ENCODE data around the gene CREB3L2. TPM values are rescaled to one million over a fixed set of nuclear protein-coding genes. Genes with fewer than 3 reads are reported as not detected.

CREB3L2 gene
- total and polyA plus RNA-seq, 2 of the 13 experiments (the other 11 are each of a cell fraction or from before 2014, with no cell fraction given) = 22.1 to 41.1 TPM

GRCh38 chr7:137852108-137852507, 149.8 kb downstream of the CREB3L2 start:
- Histone ChIP-seq H3K79me2 (ENCODE audit: insufficient read depth, low read length) (no peaks in the 10 kb centered on the region), H2AFZ (ENCODE audit: low read length) (no peak overlapping the region), H3K4me3 (replicated peaks in 1 of 3; ENCODE audit: insufficient read depth in 1 of 3, low read depth in 2 of 3, low read length in 3 of 3) (no peak overlapping the region), H3K27ac (ENCODE audit: extremely low read length, insufficient read depth, low read length) (no peak overlapping the region), H3K9ac (ENCODE audit: insufficient read depth, low read depth, low read length) (no peak overlapping the region), H4K20me1 (ENCODE audit: insufficient read depth, low read length) (no peaks in the 10 kb centered on the region; the same call in 1 of the 2 replicates), H3K4me2 (ENCODE audit: low read depth, low read length) (no peak overlapping the region), H3K36me3 (replicated peaks in 1 of 2; ENCODE audit: control insufficient read depth in 1 of 2, insufficient read depth in 2 of 2, low read length in 2 of 2) (peaks cover 0 to 5% of the 10 kb centered on the region in 2 experiments; a peak in 1 of 5 replicates), H3K27me3 (ENCODE audit: control insufficient read depth in 1 of 2, insufficient read depth in 2 of 2, low read length in 2 of 2) (peaks cover 0 to 3% of the 10 kb centered on the region in 2 experiments; a peak in 1 of 5 replicates), H3K9me3 (ENCODE audit: low read length) (no peaks in the 10 kb centered on the region), H3K4me1 (ENCODE audit: insufficient read depth, low read length) (no peaks in the 10 kb centered on the region)
- DNase-seq (ENCODE audit: low spot score) (no peak), ATAC-seq (no peak), FAIRE-seq (no peak)
- intact Hi-C loops (cut with micrococcal nuclease; ENCODE audit: unreplicated experiment) = no loop called here
- in situ Hi-C loops (cut with HindIII; ENCODE audit: extremely low pct_ligation_motif_present, low pct_unique_long_range_greater_than_20kb) = no loop called here
- TF ChIP-seq POLR2AphosphoS5 (IDR thresholded peaks at IDR 0.05; ENCODE audit: low read depth, low read length) (peak; percentile 30; the same call in 1 of the 2 replicates), RBM22 (optimal IDR thresholded peaks at IDR 0.05; ENCODE audit: low read length) (peak; percentile 88), SRSF9 (IDR thresholded peaks at IDR 0.05; ENCODE audit: borderline replicate concordance, insufficient read depth, low read depth, low read length, poor library complexity, severe bottlenecking) (no peak)
- BruUV-seq (replicated peaks) = no TSS peak
- ChIA-PET POLR2A (no interaction called here), CTCF (ENCODE audit: low intra/inter-chr PET ratio, low total read pairs) (no interaction called here)

GRCh38 chr7:137850972-137851945, 150.6 kb downstream of the CREB3L2 start:
- no TSS peak for BruUV-seq (replicated peaks)

More at GRCh38 chr7:137850972-137851945, 150.6 kb downstream of the CREB3L2 start:
- Histone ChIP-seq H3K27ac (ENCODE audit: extremely low read length, insufficient read depth, low read length) (no peak overlapping the region), H3K4me2 (ENCODE audit: low read depth, low read length) (no peak overlapping the region), H3K36me3 (replicated peaks in 1 of 2; ENCODE audit: control insufficient read depth in 1 of 2, insufficient read depth in 2 of 2, low read length in 2 of 2) (peaks cover 0 to 5% of the 10 kb centered on the region in 2 experiments; a peak in 1 of 5 replicates), H3K4me1 (ENCODE audit: insufficient read depth, low read length) (no peaks in the 10 kb centered on the region), H3K4me3 (replicated peaks in 1 of 3; ENCODE audit: insufficient read depth in 1 of 3, low read depth in 2 of 3, low read length in 3 of 3) (no peak overlapping the region), H2AFZ (ENCODE audit: low read length) (no peak overlapping the region), H3K27me3 (ENCODE audit: control insufficient read depth in 1 of 2, insufficient read depth in 2 of 2, low read length in 2 of 2) (peaks cover under 1 to 6% of the 10 kb centered on the region in 2 experiments; a peak in 3 of 5 replicates), H4K20me1 (ENCODE audit: insufficient read depth, low read length) (no peaks in the 10 kb centered on the region; the same call in 1 of the 2 replicates), H3K9me3 (ENCODE audit: low read length) (no peaks in the 10 kb centered on the region), H3K79me2 (ENCODE audit: insufficient read depth, low read length) (no peaks in the 10 kb centered on the region), H3K9ac (ENCODE audit: insufficient read depth, low read depth, low read length) (no peak overlapping the region)
- WGBS (ENCODE audit: low lambda C conversion rate) = 89% methylated on average over 6 of the region's 6 CpGs
- in situ Hi-C loops (cut with HindIII; ENCODE audit: extremely low pct_ligation_motif_present, low pct_unique_long_range_greater_than_20kb) (no loop called here), intact Hi-C loops (cut with micrococcal nuclease; ENCODE audit: unreplicated experiment) (no loop called here)
- ChIA-PET POLR2A (no interaction called here), CTCF (ENCODE audit: low intra/inter-chr PET ratio, low total read pairs) (no interaction called here)
- FAIRE-seq (no peak), DNase-seq (ENCODE audit: low spot score) (no peak), ATAC-seq (no peak)
- TF ChIP-seq RBM22 (optimal IDR thresholded peaks at IDR 0.05; ENCODE audit: low read length) (peak; percentile 24), ZNF556 (CRISPR knock-in tag; IDR thresholded peaks at IDR 0.05; ENCODE audit: borderline replicate concordance) (no peak)
